ENCODE measurements around the gene STARD7. TPM values are rescaled to one million over a fixed set of nuclear protein-coding genes. Genes with fewer than 3 reads are reported as not detected.
A peak's percentile ranks its signal among the peaks of the same experiment; 100 is the strongest.

The STARD7 gene
- total and polyA plus RNA-seq, 2 of the 13 experiments (the other 11 are each of a cell fraction or from before 2014, with no cell fraction given): 88.2 to 300 TPM

DNA sequence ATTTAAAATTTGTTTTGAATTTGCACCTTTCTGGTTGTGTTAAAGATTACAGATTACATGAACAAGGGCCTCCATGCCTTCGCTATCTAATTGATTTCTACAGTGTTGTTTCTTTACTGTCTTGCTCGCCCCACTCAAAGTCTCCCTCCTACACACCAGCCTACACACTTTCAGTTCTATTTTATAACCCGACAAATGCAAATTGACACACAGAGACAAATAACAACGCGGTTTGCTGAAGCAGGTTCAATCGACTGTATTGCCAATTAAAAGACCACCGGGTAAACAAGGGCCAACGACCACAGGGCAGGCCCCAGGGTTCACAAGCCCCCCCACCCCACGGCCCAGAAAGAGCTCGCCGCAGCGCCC lies 869 bp downstream of the STARD7 start (continued):
- TF ChIP-seq, protein P1, sequence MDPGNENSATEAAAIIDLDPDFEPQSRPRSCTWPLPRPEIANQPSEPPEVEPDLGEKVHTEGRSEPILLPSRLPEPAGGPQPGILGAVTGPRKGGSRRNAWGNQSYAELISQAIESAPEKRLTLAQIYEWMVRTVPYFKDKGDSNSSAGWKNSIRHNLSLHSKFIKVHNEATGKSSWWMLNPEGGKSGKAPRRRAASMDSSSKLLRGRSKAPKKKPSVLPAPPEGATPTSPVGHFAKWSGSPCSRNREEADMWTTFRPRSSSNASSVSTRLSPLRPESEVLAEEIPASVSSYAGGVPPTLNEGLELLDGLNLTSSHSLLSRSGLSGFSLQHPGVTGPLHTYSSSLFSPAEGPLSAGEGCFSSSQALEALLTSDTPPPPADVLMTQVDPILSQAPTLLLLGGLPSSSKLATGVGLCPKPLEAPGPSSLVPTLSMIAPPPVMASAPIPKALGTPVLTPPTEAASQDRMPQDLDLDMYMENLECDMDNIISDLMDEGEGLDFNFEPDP (CRISPR knock-in tag; conservative IDR thresholded peaks at IDR 0.05): no peak
- no peak for TF ChIP-seq XRCC5 (optimal IDR thresholded peaks at IDR 0.05; ENCODE audit: low read length)
- TF ChIP-seq BHLHE40 (IDR thresholded peaks at IDR 0.05; ENCODE audit: low read length): no peak
- no peak for TF ChIP-seq ZNF274 (CRISPR knock-in tag; IDR thresholded peaks at IDR 0.05)
- TF ChIP-seq, protein P2, sequence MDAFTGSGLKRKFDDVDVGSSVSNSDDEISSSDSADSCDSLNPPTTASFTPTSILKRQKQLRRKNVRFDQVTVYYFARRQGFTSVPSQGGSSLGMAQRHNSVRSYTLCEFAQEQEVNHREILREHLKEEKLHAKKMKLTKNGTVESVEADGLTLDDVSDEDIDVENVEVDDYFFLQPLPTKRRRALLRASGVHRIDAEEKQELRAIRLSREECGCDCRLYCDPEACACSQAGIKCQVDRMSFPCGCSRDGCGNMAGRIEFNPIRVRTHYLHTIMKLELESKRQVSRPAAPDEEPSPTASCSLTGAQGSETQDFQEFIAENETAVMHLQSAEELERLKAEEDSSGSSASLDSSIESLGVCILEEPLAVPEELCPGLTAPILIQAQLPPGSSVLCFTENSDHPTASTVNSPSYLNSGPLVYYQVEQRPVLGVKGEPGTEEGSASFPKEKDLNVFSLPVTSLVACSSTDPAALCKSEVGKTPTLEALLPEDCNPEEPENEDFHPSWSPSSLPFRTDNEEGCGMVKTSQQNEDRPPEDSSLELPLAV (CRISPR knock-in tag; conservative IDR thresholded peaks at IDR 0.05; ENCODE audit: low read depth): no peak
- peak; percentile 12; the same call in 1 of the 2 replicates for TF ChIP-seq NR1H2 (CRISPR knock-in tag; IDR thresholded peaks at IDR 0.05; ENCODE audit: borderline replicate concordance, low read depth)
- no peak for TF ChIP-seq ZNF615 (CRISPR knock-in tag; IDR thresholded peaks at IDR 0.05; ENCODE audit: borderline replicate concordance)
- 0 out of 2 replicates have a peak, but pooled peaks have one; percentile 13 for TF ChIP-seq NFKBIZ (CRISPR knock-in tag; IDR thresholded peaks at IDR 0.05)
- TF ChIP-seq HDAC6 (IDR thresholded peaks at IDR 0.05; ENCODE audit: low read depth, low read length): 0 out of 2 replicates have a peak, but pooled peaks have one; percentile 7
- no peak for TF ChIP-seq KDM1A (CRISPR knock-in tag; IDR thresholded peaks at IDR 0.05)
- no peak for TF ChIP-seq ZBED4 (CRISPR knock-in tag; IDR thresholded peaks at IDR 0.05; ENCODE audit: borderline replicate concordance)
- TF ChIP-seq, protein P3, sequence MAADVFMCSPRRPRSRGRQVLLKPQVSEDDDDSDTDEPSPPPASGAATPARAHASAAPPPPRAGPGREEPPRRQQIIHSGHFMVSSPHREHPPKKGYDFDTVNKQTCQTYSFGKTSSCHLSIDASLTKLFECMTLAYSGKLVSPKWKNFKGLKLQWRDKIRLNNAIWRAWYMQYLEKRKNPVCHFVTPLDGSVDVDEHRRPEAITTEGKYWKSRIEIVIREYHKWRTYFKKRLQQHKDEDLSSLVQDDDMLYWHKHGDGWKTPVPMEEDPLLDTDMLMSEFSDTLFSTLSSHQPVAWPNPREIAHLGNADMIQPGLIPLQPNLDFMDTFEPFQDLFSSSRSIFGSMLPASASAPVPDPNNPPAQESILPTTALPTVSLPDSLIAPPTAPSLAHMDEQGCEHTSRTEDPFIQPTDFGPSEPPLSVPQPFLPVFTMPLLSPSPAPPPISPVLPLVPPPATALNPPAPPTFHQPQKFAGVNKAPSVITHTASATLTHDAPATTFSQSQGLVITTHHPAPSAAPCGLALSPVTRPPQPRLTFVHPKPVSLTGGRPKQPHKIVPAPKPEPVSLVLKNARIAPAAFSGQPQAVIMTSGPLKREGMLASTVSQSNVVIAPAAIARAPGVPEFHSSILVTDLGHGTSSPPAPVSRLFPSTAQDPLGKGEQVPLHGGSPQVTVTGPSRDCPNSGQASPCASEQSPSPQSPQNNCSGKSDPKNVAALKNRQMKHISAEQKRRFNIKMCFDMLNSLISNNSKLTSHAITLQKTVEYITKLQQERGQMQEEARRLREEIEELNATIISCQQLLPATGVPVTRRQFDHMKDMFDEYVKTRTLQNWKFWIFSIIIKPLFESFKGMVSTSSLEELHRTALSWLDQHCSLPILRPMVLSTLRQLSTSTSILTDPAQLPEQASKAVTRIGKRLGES (CRISPR knock-in tag; IDR thresholded peaks at IDR 0.05; ENCODE audit: borderline replicate concordance): no peak
- TF ChIP-seq, protein P4, sequence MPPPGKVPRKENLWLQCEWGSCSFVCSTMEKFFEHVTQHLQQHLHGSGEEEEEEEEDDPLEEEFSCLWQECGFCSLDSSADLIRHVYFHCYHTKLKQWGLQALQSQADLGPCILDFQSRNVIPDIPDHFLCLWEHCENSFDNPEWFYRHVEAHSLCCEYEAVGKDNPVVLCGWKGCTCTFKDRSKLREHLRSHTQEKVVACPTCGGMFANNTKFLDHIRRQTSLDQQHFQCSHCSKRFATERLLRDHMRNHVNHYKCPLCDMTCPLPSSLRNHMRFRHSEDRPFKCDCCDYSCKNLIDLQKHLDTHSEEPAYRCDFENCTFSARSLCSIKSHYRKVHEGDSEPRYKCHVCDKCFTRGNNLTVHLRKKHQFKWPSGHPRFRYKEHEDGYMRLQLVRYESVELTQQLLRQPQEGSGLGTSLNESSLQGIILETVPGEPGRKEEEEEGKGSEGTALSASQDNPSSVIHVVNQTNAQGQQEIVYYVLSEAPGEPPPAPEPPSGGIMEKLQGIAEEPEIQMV (CRISPR knock-in tag; IDR thresholded peaks at IDR 0.05; ENCODE audit: low read depth): no peak
- TF ChIP-seq NR3C1 (CRISPR knock-in tag; IDR thresholded peaks at IDR 0.05): no peak
- TF ChIP-seq ZMYM4 (CRISPR knock-in tag; IDR thresholded peaks at IDR 0.05): no peak
- no peak for TF ChIP-seq ZNF180 (CRISPR knock-in tag; IDR thresholded peaks at IDR 0.05; ENCODE audit: borderline replicate concordance, low read depth)
- TF ChIP-seq CBFB (CRISPR knock-in tag; IDR thresholded peaks at IDR 0.05): no peak
- TF ChIP-seq MED13 (CRISPR knock-in tag; IDR thresholded peaks at IDR 0.05): no peak
- TF ChIP-seq ZNF431 (CRISPR knock-in tag; IDR thresholded peaks at IDR 0.05; ENCODE audit: borderline replicate concordance, low read depth): no peak
- no peak for TF ChIP-seq ZNF761 (CRISPR knock-in tag; conservative IDR thresholded peaks at IDR 0.05)
